Ovary (tissue), 9 donors: ENCODE data around the gene DNAAF1. TPM values are rescaled to one million over a fixed set of nuclear protein-coding genes. Genes with fewer than 3 reads are reported as not detected.

Experiments
- DNase-seq, 5 donors: peaks; one replicate each; pipeline ENCODE4 v3.0.0-alpha.2; 2019 to 2020
- H3K27ac ChIP-seq, 2 donors: fragments of 200-600 bp; one replicate each; pipeline versions ENCODE4 v1.5.1 to v1.8.0; 2019 to 2022
- H3K27me3 ChIP-seq: fragments of 200-600 bp; one replicate; pipeline ENCODE4 v1.8.0; 2022
- H3K36me3 ChIP-seq: fragments of 200-600 bp; sonication (generic); one replicate; pipeline ENCODE4 v1.5.1; 2019
- H3K4me1 ChIP-seq: one replicate; pipeline ENCODE4 v1.8.1; 2013; ENCODE audit warnings: mild to moderate bottlenecking, moderate library complexity; ENCODE audit not compliant: insufficient read depth
- H3K4me3 ChIP-seq: fragments of 200-600 bp; sonication (generic); one replicate; pipeline ENCODE4 v1.5.1; 2017
- H3K9me3 ChIP-seq, 2 donors: fragments of 200-600 bp in 1 of 2; sonication (generic) in 1 of 2; one replicate each; pipeline versions ENCODE4 v1.5.1 to v1.8.1; 2013 to 2019; ENCODE audit warnings: mild to moderate bottlenecking in 1 of 2, moderate library complexity in 1 of 2
- CTCF ChIP-seq, 3 donors: fragments of 450-650 bp in 2 of 3; fragments of 200-600 bp in 1 of 3; IDR thresholded peaks; one replicate each; pipeline versions ENCODE4 v1.5.1 to v1.8.0; 2016 to 2022; ENCODE audit warnings: antibody characterized with exemption in 3 of 3, mild to moderate bottlenecking in 1 of 3
- EP300 ChIP-seq: sonication (generic); formaldehyde crosslinking; IDR thresholded peaks from one replicate; pipeline ENCODE4 v1.6.1; 2017; ENCODE audit warnings: antibody characterized with exemption
- POLR2A ChIP-seq: fragments of 450-650 bp; IDR thresholded peaks from one replicate; pipeline ENCODE4 v1.6.1; 2017; ENCODE audit warnings: antibody characterized with exemption, mild to moderate bottlenecking, moderate library complexity
- WGBS, 3 donors: extraction: QIAGEN DNeasy Blood & Tissue Kit in 1 of 3; methylation state at CpG; one replicate each; pipeline versions ENCODE4 v1.1.5 to v1.1.7; 2013 to 2017; 5-methylcytosine and 5-hydroxymethylcytosine counted together
- intact Hi-C, 4 donors: fragments of 100-400 bp; cut with DNase I; formaldehyde crosslinking; loops; one replicate each; pipeline versions ENCODE4 v1.11.0 to v1.15.1; 2022 to 2023
- polyA plus RNA-seq, 2 donors: library from polyadenylated mRNA; stranded (reverse); fragments of 200-250 nt in 1 of 2; fragments of 350-450 nt in 1 of 2; fragmentation: Illumina TruSeq in 1 of 2; extraction: RNeasy Lipid Tissue Mini Kit (QIAGEN cat#74804) in 1 of 2; gene quantifications; one replicate each; pipeline ENCODE4 v1.2.3, GENCODE V29; 2013 to 2014
- total RNA-seq, 7 donors: library from RNA; depleted of rRNA in 2 of 7; stranded (reverse); fragments of >200 nt in 2 of 7; fragmentation: NEBNext Ultra II Directional in 3 of 7; extraction: Animal tissue kit (Norgen Biotek cat#: 25700) in 3 of 7; gene quantifications; one replicate each; pipeline versions ENCODE4 v1.1.0 to v1.2.4, GENCODE V29; 2016 to 2023
- donor health status: DM: no; HTN: no; CAD: no; lungs with moderate emphysema.
- donor health status: DM: no; HTN: no; CAD: no.
- donor health status: Bipolar disorder and iron deficiency.
- donor health status: DM: yes; HTN: yes; CAD: no.
- donor health status: DM: no; HTN: no; CAD: no.
- donor health status: DM: yes; HTN: yes; CAD: no.

The DNAAF1 gene
- total and polyA plus RNA-seq, 9 donors, result 0.33 to 42.6 (median 1.8) TPM

- WGBS, 3 donors, result 14 to 26% (median 15%) methylated on average over 8 of the region's 8 CpGs
- intact Hi-C loops, result no loop called here
- no peaks in the 10 kb centered on the region for H3K27me3 ChIP-seq
- H3K27ac ChIP-seq, result peak overlapping the region in 1 of 2 donors; percentile 70
- no peaks in the 10 kb centered on the region for H3K36me3 ChIP-seq
- H3K4me1 ChIP-seq, result peaks cover 3% of the 10 kb centered on the region
- DNase-seq, result peak; percentile 57 to 73 (median 62)
- TF ChIP-seq CTCF (IDR thresholded peaks at IDR 0.05) (no peak), EP300 (no peak), POLR2A (no peak)
- H3K9me3 ChIP-seq, result no peaks in the 10 kb centered on the region
- no peak overlapping the region for H3K4me3 ChIP-seq
Measured at GRCh38 chr16:84153660-84154214, 8.6 kb downstream of the DNAAF1 start.

DNA sequence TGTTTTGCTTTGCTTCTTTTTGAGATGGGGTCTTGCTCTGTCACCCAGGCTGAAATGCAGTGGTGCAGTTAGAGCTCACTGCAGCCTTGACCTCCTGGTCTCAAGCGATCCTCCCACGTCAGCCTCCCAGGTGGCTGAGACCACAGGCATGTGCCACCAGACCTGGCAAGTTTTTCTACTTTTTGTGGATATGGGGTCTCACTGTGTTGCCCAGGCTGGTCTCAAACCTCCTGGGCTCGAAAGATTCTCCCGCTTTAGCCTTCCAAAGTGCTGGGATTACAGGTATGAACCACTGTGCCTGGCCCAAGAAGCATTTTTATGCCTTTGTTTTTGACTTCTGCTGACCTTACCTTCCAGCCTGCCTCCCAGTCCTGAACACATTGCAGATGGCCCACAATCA is 10.1 kb downstream of the DNAAF1 start:
- TF ChIP-seq EP300 (no peak), POLR2A (no peak), CTCF (IDR thresholded peaks at IDR 0.05) (no peak)
- no peak overlapping the region for H3K27ac ChIP-seq
- intact Hi-C loops, result no loop called here
- DNase-seq, result no peak
- H3K4me3 ChIP-seq, result no peak overlapping the region
- peaks cover 3% of the 10 kb centered on the region for H3K4me1 ChIP-seq
- no peaks in the 10 kb centered on the region for H3K36me3 ChIP-seq
- no peaks in the 10 kb centered on the region for H3K9me3 ChIP-seq
- 88 to 96% (median 94%) methylated on average over 4 of the region's 4 CpGs for WGBS, 3 donors
- no peaks in the 10 kb centered on the region for H3K27me3 ChIP-seq

GRCh38 chr16:84155771-84156170 is 10.7 kb downstream of the DNAAF1 start:
- TF ChIP-seq POLR2A, result no peak
- TF ChIP-seq EP300, result no peak
- TF ChIP-seq CTCF (IDR thresholded peaks at IDR 0.05), result no peak
- Histone ChIP-seq H3K4me3 (no peak overlapping the region), H3K27ac (no peak overlapping the region), H3K9me3 (no peaks in the 10 kb centered on the region), H3K4me1 (peaks cover 3% of the 10 kb centered on the region), H3K36me3 (no peaks in the 10 kb centered on the region), H3K27me3 (no peaks in the 10 kb centered on the region)
- intact Hi-C loops, result no loop called here
- DNase-seq, result no peak
- WGBS, 3 donors, result 75 to 84% (median 83%) methylated on average over 6 of the region's 6 CpGs

GRCh38 chr16:84156342-84156784 is 11.3 kb downstream of the DNAAF1 start:
- no peaks in the 10 kb centered on the region for H3K36me3 ChIP-seq
- no peak overlapping the region for H3K27ac ChIP-seq
- H3K4me1 ChIP-seq, result peaks cover 3% of the 10 kb centered on the region
- no peaks in the 10 kb centered on the region for H3K27me3 ChIP-seq
- H3K9me3 ChIP-seq, result no peaks in the 10 kb centered on the region
- no peak for DNase-seq
- no peak overlapping the region for H3K4me3 ChIP-seq
- intact Hi-C loops, result no loop called here
- 60 to 67% (median 64%) methylated on average over 5 of the region's 5 CpGs for WGBS, 3 donors
- no peak for TF ChIP-seq CTCF (IDR thresholded peaks at IDR 0.05)
- TF ChIP-seq EP300, result no peak
- no peak for TF ChIP-seq POLR2A
